Gastrocnemius medialis (tissue), 4 donors: ENCODE data around the gene HOTAIR.

Experiments
- CTCF ChIP-seq, 5 experiments: fragments of 450-650 bp in 3 of 5; fragments of 200-600 bp in 2 of 5; sonication (generic) in 2 of 5; IDR thresholded peaks in 4 of 5; conservative IDR thresholded peaks in 1 of 5; 1 replicate in 4 of 5; 2 replicates in 1 of 5; pipeline ENCODE4 v1.5.1; 2016 to 2019; ENCODE audit warnings: antibody characterized with exemption in 5 of 5, mild to moderate bottlenecking in 3 of 5, moderate library complexity in 3 of 5
- POLR2A ChIP-seq, 2 donors: fragments of 450-650 bp; IDR thresholded peaks; one replicate each; pipeline ENCODE4 v1.6.1; 2017; ENCODE audit warnings: antibody characterized with exemption in 2 of 2, mild to moderate bottlenecking in 2 of 2, moderate library complexity in 2 of 2

- no peak for TF ChIP-seq CTCF (IDR thresholded peaks at IDR 0.05 in 4 of 5, conservative IDR thresholded peaks at IDR 0.05 in 1 of 5)
- no peak for TF ChIP-seq POLR2A (IDR thresholded peaks at IDR 0.05)
Measured at GRCh38 chr12:53958128-53958527, 16.6 kb downstream of the HOTAIR start.
